ENCODE data around the gene KIAA1143. TPM values are rescaled to one million over a fixed set of nuclear protein-coding genes. Genes with fewer than 3 reads are reported as not detected.

The KIAA1143 gene
- total and polyA plus RNA-seq, 2 of the 13 experiments (the other 11 are each of a cell fraction or from before 2014, with no cell fraction given), result 9.9 to 27.2 TPM

GRCh38 chr3:44729384-44729910 is 32.0 kb downstream of the KIAA1143 start, which contains the start of gene ZNF501 (continued):
- TF ChIP-seq ZXDC (CRISPR knock-in tag; IDR thresholded peaks at IDR 0.05), result no peak
- TF ChIP-seq WIZ (CRISPR knock-in tag; IDR thresholded peaks at IDR 0.05), result no peak
- TF ChIP-seq ZNF713 (CRISPR knock-in tag; IDR thresholded peaks at IDR 0.05), result no peak
- TF ChIP-seq ZNF484 (CRISPR knock-in tag; IDR thresholded peaks at IDR 0.05; ENCODE audit: borderline replicate concordance, low read depth), result no peak
- TF ChIP-seq ZNF143 (CRISPR knock-in tag; IDR thresholded peaks at IDR 0.05), result peak; percentile 65; the same call in 1 of the 2 replicates
- TF ChIP-seq POGZ (CRISPR knock-in tag; IDR thresholded peaks at IDR 0.05), result peak; percentile 98
- peak; percentile 45; the same call in 1 of the 2 replicates for TF ChIP-seq ZNF607 (CRISPR knock-in tag; IDR thresholded peaks at IDR 0.05; ENCODE audit: borderline replicate concordance)
- no peak for TF ChIP-seq CENPX (CRISPR knock-in tag; IDR thresholded peaks at IDR 0.05)
- TF ChIP-seq ZZZ3 (CRISPR knock-in tag; IDR thresholded peaks at IDR 0.05; ENCODE audit: borderline replicate concordance), result peak; percentile 85; the same call in 1 of the 2 replicates
- no peak for TF ChIP-seq MNT (IDR thresholded peaks at IDR 0.05)
- peak; percentile 95 for TF ChIP-seq POLR2G (IDR thresholded peaks at IDR 0.05; ENCODE audit: low read depth, low read length)
- TF ChIP-seq U2AF2 (IDR thresholded peaks at IDR 0.05; ENCODE audit: low read depth, low read length), result no peak
- TF ChIP-seq ZNF362 (CRISPR knock-in tag; IDR thresholded peaks at IDR 0.05; ENCODE audit: borderline replicate concordance), result peak; percentile 56; the same call in 1 of the 2 replicates
- no peak for TF ChIP-seq ZNF160 (CRISPR knock-in tag; IDR thresholded peaks at IDR 0.05)
- TF ChIP-seq MTA1 (CRISPR knock-in tag; IDR thresholded peaks at IDR 0.05; ENCODE audit: borderline replicate concordance), result 0 out of 2 replicates have a peak, but pooled peaks have one; percentile 42
- TF ChIP-seq ATF6 (CRISPR knock-in tag; conservative IDR thresholded peaks at IDR 0.05), result no peak; the same call in 1 of the 2 replicates
- TF ChIP-seq ZBTB25 (CRISPR knock-in tag; IDR thresholded peaks at IDR 0.05), result 0 out of 2 replicates have a peak, but pooled peaks have one; percentile 65
- no peak for TF ChIP-seq TCF7 (IDR thresholded peaks at IDR 0.05; ENCODE audit: low read depth)
- TF ChIP-seq CSRNP2 (CRISPR knock-in tag; conservative IDR thresholded peaks at IDR 0.05; ENCODE audit: low read depth), result no peak

Measured in HepG2 (cell line).